ENCODE results near the gene DTWD1.
"Not testable (repeated sequence)": the region's sequence is repeated elsewhere in the genome, so short reads cannot be mapped to it uniquely, and the experiment has no call there.

- not testable (repeated sequence) for TF ChIP-seq FOXM1 (IDR thresholded peaks at IDR 0.05; ENCODE audit: borderline replicate concordance); NFRKB (IDR thresholded peaks at IDR 0.05); ELF4 (IDR thresholded peaks at IDR 0.05); SUZ12 (IDR thresholded peaks at IDR 0.05); SP1 (IDR thresholded peaks at IDR 0.05); ZNF384 (IDR thresholded peaks at IDR 0.05); LEF1 (IDR thresholded peaks at IDR 0.05; ENCODE audit: borderline replicate concordance); CTBP1 (IDR thresholded peaks at IDR 0.05; ENCODE audit: borderline replicate concordance); BHLHE40 (IDR thresholded peaks at IDR 0.05; ENCODE audit: borderline replicate concordance); TARDBP (IDR thresholded peaks at IDR 0.05); PKNOX1 (IDR thresholded peaks at IDR 0.05)
Measured at GRCh38 chr15:49612240-49612639, 8.6 kb upstream of the DTWD1 start.
